ENCODE measurements around the gene SLC16A12.

SLC16A12 gene

DNA sequence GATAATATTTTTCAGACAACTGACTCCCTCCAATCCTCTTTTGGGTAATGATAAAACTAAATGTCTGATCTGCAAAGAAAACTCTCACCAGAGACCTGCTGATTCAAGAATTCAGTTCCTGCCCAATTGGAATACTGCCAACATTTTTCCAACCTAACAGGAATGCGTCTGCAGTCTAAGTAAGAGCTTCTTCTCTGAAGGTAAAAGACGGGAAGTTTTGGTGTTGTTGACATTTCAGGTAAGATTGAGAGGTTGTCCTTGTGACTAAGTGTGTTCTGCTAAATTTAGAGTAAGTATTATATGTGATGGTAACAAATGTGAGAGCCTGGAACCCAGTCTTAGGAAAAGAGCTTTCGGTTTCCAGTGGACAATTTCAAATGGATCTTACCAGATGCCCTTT lies 103.4 kb downstream of the SLC16A12 start:
- no peak for TF ChIP-seq ZSCAN16 (tag by site-specific recombination; IDR thresholded peaks at IDR 0.05)
- no peak for TF ChIP-seq ZNF610 (tag by site-specific recombination; IDR thresholded peaks at IDR 0.05; ENCODE audit: borderline replicate concordance)
- no peak for TF ChIP-seq ZNF302 (tag by site-specific recombination; IDR thresholded peaks at IDR 0.05; ENCODE audit: low read depth)
- no peak for TF ChIP-seq TSHZ1 (tag by site-specific recombination; IDR thresholded peaks at IDR 0.05; ENCODE audit: borderline replicate concordance)
- no peak for TF ChIP-seq HIC1 (tag by site-specific recombination; IDR thresholded peaks at IDR 0.05)
- no peak for TF ChIP-seq YY2 (tag by site-specific recombination; IDR thresholded peaks at IDR 0.05)
- no peak for TF ChIP-seq ZFP69B (tag by site-specific recombination; IDR thresholded peaks at IDR 0.05)
- TF ChIP-seq ZNF169 (tag by site-specific recombination; IDR thresholded peaks at IDR 0.05) = no peak
- TF ChIP-seq, protein P1, sequence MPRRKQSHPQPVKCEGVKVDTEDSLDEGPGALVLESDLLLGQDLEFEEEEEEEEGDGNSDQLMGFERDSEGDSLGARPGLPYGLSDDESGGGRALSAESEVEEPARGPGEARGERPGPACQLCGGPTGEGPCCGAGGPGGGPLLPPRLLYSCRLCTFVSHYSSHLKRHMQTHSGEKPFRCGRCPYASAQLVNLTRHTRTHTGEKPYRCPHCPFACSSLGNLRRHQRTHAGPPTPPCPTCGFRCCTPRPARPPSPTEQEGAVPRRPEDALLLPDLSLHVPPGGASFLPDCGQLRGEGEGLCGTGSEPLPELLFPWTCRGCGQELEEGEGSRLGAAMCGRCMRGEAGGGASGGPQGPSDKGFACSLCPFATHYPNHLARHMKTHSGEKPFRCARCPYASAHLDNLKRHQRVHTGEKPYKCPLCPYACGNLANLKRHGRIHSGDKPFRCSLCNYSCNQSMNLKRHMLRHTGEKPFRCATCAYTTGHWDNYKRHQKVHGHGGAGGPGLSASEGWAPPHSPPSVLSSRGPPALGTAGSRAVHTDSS (tag by site-specific recombination; IDR thresholded peaks at IDR 0.05) = no peak
- H3K27ac ChIP-seq (ENCODE audit: extremely low read depth, low read depth, low read length) = no peak overlapping the region
- CTCF ChIA-PET = interaction anchor here (0.9 to 1.3 kb wide), 5 partner anchors 10 to 133 kb away, joined by 3 to 6 read pairs (median 5); no protein-coding TSS in a partner anchor
- POLR2A ChIA-PET = interaction anchor here (0.5 kb wide), 1 partner anchor 39 kb away, joined by 9 read pairs; the partner anchor contains the start of gene IFIT1
- H3K36me3 ChIP-seq (ENCODE audit: control insufficient read depth in 2 of 2, insufficient read depth in 1 of 2, low read length in 2 of 2) = no peaks in the 10 kb centered on the region
- no peak overlapping the region for H3K4me3 ChIP-seq (ENCODE audit: low read depth, low read length)
- no peaks in the 10 kb centered on the region for H3K4me1 ChIP-seq (ENCODE audit: control insufficient read depth, insufficient read depth, low read length)
- no peaks in the 10 kb centered on the region for H3K9me3 ChIP-seq (ENCODE audit: control insufficient read depth, insufficient read depth, low read depth, low read length)

- CTCF ChIA-PET = interaction anchor here (1.0 to 2.9 kb wide), 4 partner anchors 10 to 136 kb away, joined by 3 to 16 read pairs (median 7); no protein-coding TSS in a partner anchor
- no peaks in the 10 kb centered on the region for H3K4me1 ChIP-seq (ENCODE audit: control insufficient read depth, insufficient read depth, low read length)
- no peaks in the 10 kb centered on the region for H3K9me3 ChIP-seq (ENCODE audit: control insufficient read depth, insufficient read depth, low read depth, low read length)
- no peak overlapping the region for H3K27ac ChIP-seq (ENCODE audit: extremely low read depth, low read depth, low read length)
- H3K36me3 ChIP-seq (ENCODE audit: control insufficient read depth in 2 of 2, insufficient read depth in 1 of 2, low read length in 2 of 2) = no peaks in the 10 kb centered on the region
- POLR2A ChIA-PET = interaction anchor here (0.6 kb wide), 1 partner anchor 10 kb away, joined by 4 read pairs; no protein-coding TSS in a partner anchor
- no peak overlapping the region for H3K4me3 ChIP-seq (ENCODE audit: low read depth, low read length)
- TF ChIP-seq SETDB1 (IDR thresholded peaks at IDR 0.05; ENCODE audit: insufficient read length, low read length) (no peak), ZNF354C (tag by site-specific recombination; IDR thresholded peaks at IDR 0.05; ENCODE audit: borderline replicate concordance, low read depth) (no peak), ZNF621 (tag by site-specific recombination; IDR thresholded peaks at IDR 0.05) (no peak), BCL11B (tag by site-specific recombination; IDR thresholded peaks at IDR 0.05; ENCODE audit: low read depth) (no peak), PRDM4 (tag by site-specific recombination; IDR thresholded peaks at IDR 0.05) (no peak), ZBTB7A (tag by site-specific recombination; IDR thresholded peaks at IDR 0.05; ENCODE audit: low read depth) (no peak), KLF9 (tag by site-specific recombination; IDR thresholded peaks at IDR 0.05; ENCODE audit: low read depth) (no peak), ZBTB10 (tag by site-specific recombination; IDR thresholded peaks at IDR 0.05) (no peak)
- TF ChIP-seq, protein P2, sequence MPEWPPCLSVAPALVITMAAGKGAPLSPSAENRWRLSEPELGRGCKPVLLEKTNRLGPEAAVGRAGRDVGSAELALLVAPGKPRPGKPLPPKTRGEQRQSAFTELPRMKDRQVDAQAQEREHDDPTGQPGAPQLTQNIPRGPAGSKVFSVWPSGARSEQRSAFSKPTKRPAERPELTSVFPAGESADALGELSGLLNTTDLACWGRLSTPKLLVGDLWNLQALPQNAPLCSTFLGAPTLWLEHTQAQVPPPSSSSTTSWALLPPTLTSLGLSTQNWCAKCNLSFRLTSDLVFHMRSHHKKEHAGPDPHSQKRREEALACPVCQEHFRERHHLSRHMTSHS (tag by site-specific recombination; IDR thresholded peaks at IDR 0.05) = no peak
- TF ChIP-seq, protein P3, sequence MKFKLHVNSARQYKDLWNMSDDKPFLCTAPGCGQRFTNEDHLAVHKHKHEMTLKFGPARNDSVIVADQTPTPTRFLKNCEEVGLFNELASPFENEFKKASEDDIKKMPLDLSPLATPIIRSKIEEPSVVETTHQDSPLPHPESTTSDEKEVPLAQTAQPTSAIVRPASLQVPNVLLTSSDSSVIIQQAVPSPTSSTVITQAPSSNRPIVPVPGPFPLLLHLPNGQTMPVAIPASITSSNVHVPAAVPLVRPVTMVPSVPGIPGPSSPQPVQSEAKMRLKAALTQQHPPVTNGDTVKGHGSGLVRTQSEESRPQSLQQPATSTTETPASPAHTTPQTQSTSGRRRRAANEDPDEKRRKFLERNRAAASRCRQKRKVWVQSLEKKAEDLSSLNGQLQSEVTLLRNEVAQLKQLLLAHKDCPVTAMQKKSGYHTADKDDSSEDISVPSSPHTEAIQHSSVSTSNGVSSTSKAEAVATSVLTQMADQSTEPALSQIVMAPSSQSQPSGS (tag by site-specific recombination; IDR thresholded peaks at IDR 0.05; ENCODE audit: low read depth) = no peak
Observed at GRCh38 chr10:89428877-89429276, 106.5 kb downstream of the SLC16A12 start.
